SIG-M5 treated with dmso at 0.1 percent for 504 hours (cell line): ENCODE results near the gene CLDND2.

Experiments
- DNase-seq: peaks from one replicate; lab custom pipeline; 2025; ENCODE audit not compliant: unreplicated experiment; lab: John Stamatoyannopoulos, UW

The CLDND2 gene

GRCh38 chr19:51331716-51332115 lies 37.1 kb downstream of the CLDND2 start:
- no peak for DNase-seq

- DNase-seq, result no peak
These were observed 37.6 kb downstream of the CLDND2 start for GRCh38 chr19:51331193-51331592.

- DNase-seq, result no peak
These were observed 38.4 kb downstream of the CLDND2 start for GRCh38 chr19:51330366-51330765.

GRCh38 chr19:51329411-51329810 lies 39.4 kb downstream of the CLDND2 start:
- no peak for DNase-seq

GRCh38 chr19:51327066-51328001 lies 41.5 kb downstream of the CLDND2 start:
- DNase-seq, result peak; percentile 30

- no peak for DNase-seq
These were observed 42.4 kb downstream of the CLDND2 start for GRCh38 chr19:51326216-51327065.

- no peak for DNase-seq
These were observed 43.4 kb downstream of the CLDND2 start for GRCh38 chr19:51325161-51325976.

- DNase-seq, result no peak
These were observed 44.7 kb downstream of the CLDND2 start for GRCh38 chr19:51324167-51324481.

- DNase-seq, result no peak
These were observed 45.2 kb downstream of the CLDND2 start for GRCh38 chr19:51323481-51324166.

- no peak for DNase-seq
These were observed 47.0 kb downstream of the CLDND2 start for GRCh38 chr19:51321799-51322198.

GRCh38 chr19:51320280-51320657 lies 48.5 kb downstream of the CLDND2 start:
- no peak for DNase-seq

GRCh38 chr19:51319649-51320279 lies 49.0 kb downstream of the CLDND2 start:
- no peak for DNase-seq

- no peak for DNase-seq
These were observed 49.8 kb downstream of the CLDND2 start for GRCh38 chr19:51318687-51319648.

- DNase-seq, result no peak
These were observed 50.8 kb downstream of the CLDND2 start for GRCh38 chr19:51317968-51318367.

GRCh38 chr19:51317376-51317775 lies 51.4 kb downstream of the CLDND2 start:
- DNase-seq, result no peak
